ENCODE measurements around the gene CAB39. TPM values are rescaled to one million over a fixed set of nuclear protein-coding genes. Genes with fewer than 3 reads are reported as not detected.

The CAB39 gene
- total RNA-seq, 1 donor from 2014 or later = 59.0 TPM

DNA sequence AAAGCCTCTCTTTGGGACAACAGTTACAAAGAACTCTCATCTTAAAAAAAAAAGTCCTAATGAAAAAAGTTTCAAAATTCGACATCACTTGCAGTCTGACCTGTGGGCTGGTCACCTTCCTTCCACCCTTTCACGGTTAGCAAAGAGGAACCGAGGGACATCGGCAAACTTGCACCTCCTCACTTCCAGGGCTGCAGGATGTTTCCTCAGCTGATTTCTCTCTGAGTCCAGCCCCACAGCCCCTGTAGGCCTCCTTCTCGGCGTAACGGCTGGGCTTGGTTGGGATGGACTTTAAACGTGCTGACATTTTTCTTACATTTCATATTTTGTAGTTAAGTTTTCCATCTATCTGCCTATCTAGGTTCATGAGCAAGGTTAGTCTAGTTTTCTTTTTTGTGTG is 5.7 kb upstream of the CAB39 start:
- Histone ChIP-seq H3K4me2 (no peak overlapping the region), H4K20me1 (ENCODE audit: low read depth) (no peaks in the 10 kb centered on the region), H3F3A (ENCODE audit: low read depth) (no peaks in the 10 kb centered on the region), H3K27me3 (no peaks in the 10 kb centered on the region), H3K36me3 (no peaks in the 10 kb centered on the region), H3K79me2 (ENCODE audit: low read depth) (no peaks in the 10 kb centered on the region), H3K27ac (no peak overlapping the region), H3K9ac (no peak overlapping the region), H3K4me3 (no peak overlapping the region), H3K4me1 (no peaks in the 10 kb centered on the region), H2AFZ (replicated peaks) (no peak overlapping the region), H3K9me3 (ENCODE audit: low read depth) (peaks cover 3% of the 10 kb centered on the region)
- peaks cover 14% of the 10 kb centered on the region for H3K9me3 Mint-ChIP-seq
- no peaks in the 10 kb centered on the region for H3K4me1 Mint-ChIP-seq
- no peak overlapping the region for H3K27ac Mint-ChIP-seq
- TF ChIP-seq CTCF (IDR thresholded peaks at IDR 0.05) (no peak), EZH2 (IDR thresholded peaks at IDR 0.05) (no peak), EZH2phosphoT487 (IDR thresholded peaks at IDR 0.05) (no peak)
- no peak for DNase-seq (ENCODE audit: low spot score)
- peaks cover 16% of the 10 kb centered on the region for H3K27me3 Mint-ChIP-seq (ENCODE audit: insufficient read depth, low read depth)
- no peak overlapping the region for H3K4me3 Mint-ChIP-seq
- peaks cover under 1% of the 10 kb centered on the region for H3K36me3 Mint-ChIP-seq

- Mint-ChIP-seq H3K4me1 (peaks cover 3% of the 10 kb centered on the region), H3K4me3 (no peak overlapping the region), H3K9me3 (peaks cover 3% of the 10 kb centered on the region), H3K27me3 (ENCODE audit: insufficient read depth, low read depth) (peaks cover 16% of the 10 kb centered on the region), H3K36me3 (no peaks in the 10 kb centered on the region), H3K27ac (no peak overlapping the region)
- Histone ChIP-seq H3K79me2 (ENCODE audit: low read depth) (peaks cover 3% of the 10 kb centered on the region), H2AFZ (replicated peaks) (no peak overlapping the region), H3K9me3 (ENCODE audit: low read depth) (no peaks in the 10 kb centered on the region), H3F3A (ENCODE audit: low read depth) (no peaks in the 10 kb centered on the region), H3K27me3 (no peaks in the 10 kb centered on the region), H4K20me1 (ENCODE audit: low read depth) (peaks cover 3% of the 10 kb centered on the region), H3K4me2 (no peak overlapping the region), H3K9ac (no peak overlapping the region), H3K4me1 (no peaks in the 10 kb centered on the region), H3K27ac (no peak overlapping the region), H3K4me3 (no peak overlapping the region), H3K36me3 (no peaks in the 10 kb centered on the region)
- no peak for TF ChIP-seq CTCF (IDR thresholded peaks at IDR 0.05)
- TF ChIP-seq EZH2 (IDR thresholded peaks at IDR 0.05) = no peak
- TF ChIP-seq EZH2phosphoT487 (IDR thresholded peaks at IDR 0.05) = no peak
- DNase-seq (ENCODE audit: low spot score) = no peak
Observed at GRCh38 chr2:230708204-230708603, 4.4 kb upstream of the CAB39 start.

GRCh38 chr2:230711224-230711623 is 1.4 kb upstream of the CAB39 start:
- Histone ChIP-seq H3F3A (ENCODE audit: low read depth) (peaks cover 6% of the 10 kb centered on the region), H3K27me3 (no peaks in the 10 kb centered on the region), H3K4me3 (no peak overlapping the region), H3K36me3 (no peaks in the 10 kb centered on the region), H3K79me2 (ENCODE audit: low read depth) (peaks cover 33% of the 10 kb centered on the region), H3K9me3 (ENCODE audit: low read depth) (no peaks in the 10 kb centered on the region), H3K27ac (no peak overlapping the region), H3K4me2 (no peak overlapping the region), H3K9ac (no peak overlapping the region), H2AFZ (replicated peaks) (no peak overlapping the region), H3K4me1 (peaks cover 9% of the 10 kb centered on the region), H4K20me1 (ENCODE audit: low read depth) (peaks cover 29% of the 10 kb centered on the region)
- H3K9me3 Mint-ChIP-seq = no peaks in the 10 kb centered on the region
- TF ChIP-seq CTCF (IDR thresholded peaks at IDR 0.05) = no peak
- TF ChIP-seq EZH2phosphoT487 (IDR thresholded peaks at IDR 0.05) = no peak
- TF ChIP-seq EZH2 (IDR thresholded peaks at IDR 0.05) = no peak
- H3K4me3 Mint-ChIP-seq = peak overlapping the region; percentile 97
- H3K4me1 Mint-ChIP-seq = peaks cover 25% of the 10 kb centered on the region
- peak overlapping the region; percentile 40 for H3K27ac Mint-ChIP-seq
- DNase-seq (ENCODE audit: low spot score) = no peak
- H3K36me3 Mint-ChIP-seq = peaks cover 2% of the 10 kb centered on the region
- H3K27me3 Mint-ChIP-seq (ENCODE audit: insufficient read depth, low read depth) = peaks cover 11% of the 10 kb centered on the region

Data from neural progenitor cell (in vitro differentiated cells).